Measurements from ENCODE around the gene RNASEL.

GRCh38 chr1:182587666-182588499, 1.2 kb downstream of the RNASEL start:
- TF ChIP-seq GATA2 (IDR thresholded peaks at IDR 0.05; ENCODE audit: low read depth, low read length) (no peak), GATA3 (IDR thresholded peaks at IDR 0.05; ENCODE audit: low read depth, low read length) (no peak)

Measured in SH-SY5Y (cell line).